HG02884 (cell line): ENCODE results near the gene FAM222B.
"Not testable (repeated sequence)": the region's sequence is repeated elsewhere in the genome, so short reads cannot be mapped to it uniquely, and the experiment has no call there.

Experiments
- ATAC-seq: cut with Tn5 transposase; IDR thresholded peaks from one replicate; pipeline ENCODE4 v1.9.1; 2021; ENCODE audit warnings: mild to moderate bottlenecking, moderate library complexity; ENCODE audit not compliant: unreplicated experiment

FAM222B gene, protein sequence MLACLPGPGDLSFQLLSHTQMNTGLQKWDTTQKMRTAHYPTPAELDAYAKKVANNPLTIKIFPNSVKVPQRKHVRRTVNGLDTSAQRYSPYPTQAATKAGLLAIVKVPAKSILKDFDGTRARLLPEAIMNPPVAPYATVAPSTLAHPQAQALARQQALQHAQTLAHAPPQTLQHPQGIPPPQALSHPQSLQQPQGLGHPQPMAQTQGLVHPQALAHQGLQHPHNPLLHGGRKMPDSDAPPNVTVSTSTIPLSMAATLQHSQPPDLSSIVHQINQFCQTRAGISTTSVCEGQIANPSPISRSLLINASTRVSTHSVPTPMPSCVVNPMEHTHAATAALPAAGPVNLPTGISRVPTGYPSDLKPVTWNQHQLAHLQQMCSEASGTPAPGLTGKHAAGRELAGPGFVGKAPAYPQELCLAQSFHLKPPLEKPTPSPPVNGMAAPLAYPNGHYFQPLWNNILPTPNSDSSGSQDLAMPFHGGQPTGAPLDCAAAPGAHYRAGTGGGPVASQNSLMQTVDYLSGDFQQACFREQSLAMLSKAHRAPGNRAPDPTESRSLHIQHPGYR

DNA sequence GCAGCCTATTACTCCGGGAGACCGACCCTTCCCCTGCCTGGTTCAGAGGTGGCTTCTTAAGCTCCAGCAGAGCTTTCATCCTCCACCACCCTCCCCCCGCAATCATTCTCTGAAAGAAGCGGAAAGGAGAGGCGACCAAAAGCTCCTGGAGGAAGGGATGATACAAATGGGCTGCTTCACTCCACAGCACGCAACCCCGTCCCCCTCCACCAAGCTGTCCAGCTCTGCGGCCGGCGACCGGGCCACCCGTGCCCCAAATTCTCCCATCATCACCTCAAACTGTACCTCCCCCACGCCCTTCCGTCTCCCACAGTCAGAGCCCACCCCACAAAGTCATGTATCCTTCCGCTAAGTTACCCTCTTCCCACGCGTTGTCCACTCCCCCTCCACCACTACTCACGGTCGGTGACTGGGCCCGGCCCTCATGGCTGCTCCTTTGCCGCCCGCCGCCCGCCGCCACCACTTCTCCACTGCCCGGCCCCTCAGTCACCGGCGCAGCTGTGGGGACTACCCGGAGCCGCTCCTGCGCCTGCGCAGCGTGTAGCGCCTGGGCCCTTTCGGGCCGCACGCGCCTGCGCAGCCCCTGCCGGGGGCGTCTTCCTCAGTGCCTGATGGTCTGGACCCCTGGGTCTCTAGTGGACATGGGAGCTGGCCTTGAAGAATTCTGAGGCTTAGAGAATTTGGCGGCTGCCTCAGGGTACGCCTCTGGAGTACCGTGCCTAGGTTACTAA is at the start of gene FAM222B:
Gene FAM222B (minus strand): TSS at position 509 of the 731 bp plus-strand sequence. CDS start 76,123 bp downstream, outside the sequence.
- peak; percentile 75 for ATAC-seq

DNA sequence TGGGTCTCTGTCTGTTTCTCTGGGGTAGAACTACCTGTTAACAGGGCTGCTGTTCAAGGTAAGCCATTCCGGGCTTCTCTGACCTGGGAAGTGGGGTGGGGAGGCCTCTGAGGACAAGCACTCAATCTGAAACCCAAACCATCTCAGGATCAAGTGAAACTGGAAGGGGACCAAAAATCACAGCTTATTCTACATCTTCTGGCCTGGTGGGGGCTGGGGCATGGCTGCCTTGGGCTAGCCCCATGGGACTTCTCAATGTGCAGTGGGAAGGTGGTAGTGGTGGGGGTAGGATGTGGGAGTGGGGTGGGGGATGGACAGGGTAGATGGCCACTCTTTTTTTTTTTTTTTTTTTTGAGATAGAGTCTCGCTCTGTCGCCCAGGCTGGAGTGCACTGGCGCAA is 49.4 kb upstream of the FAM222B start:
- ATAC-seq, result no peak

DNA sequence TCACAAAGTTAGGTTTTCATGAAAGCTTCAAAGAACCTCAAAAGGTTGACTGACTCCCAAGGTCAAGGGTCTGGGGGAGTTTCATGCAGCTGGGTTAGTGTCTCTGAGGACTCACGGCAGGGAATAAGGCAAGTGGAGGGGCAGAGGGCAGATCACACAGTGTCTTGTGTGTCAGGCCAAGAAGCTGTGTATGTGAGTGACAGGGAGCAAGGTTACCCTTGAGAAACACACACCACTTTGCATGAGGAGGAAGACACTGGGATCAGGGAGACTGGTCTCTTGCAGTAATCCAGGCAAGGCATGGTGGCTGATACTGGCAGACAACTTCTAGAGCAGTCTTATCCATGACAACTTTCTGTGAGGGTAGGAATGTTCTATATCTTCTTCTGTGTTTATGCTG is 48.6 kb upstream of the FAM222B start:
- ATAC-seq, result no peak

DNA sequence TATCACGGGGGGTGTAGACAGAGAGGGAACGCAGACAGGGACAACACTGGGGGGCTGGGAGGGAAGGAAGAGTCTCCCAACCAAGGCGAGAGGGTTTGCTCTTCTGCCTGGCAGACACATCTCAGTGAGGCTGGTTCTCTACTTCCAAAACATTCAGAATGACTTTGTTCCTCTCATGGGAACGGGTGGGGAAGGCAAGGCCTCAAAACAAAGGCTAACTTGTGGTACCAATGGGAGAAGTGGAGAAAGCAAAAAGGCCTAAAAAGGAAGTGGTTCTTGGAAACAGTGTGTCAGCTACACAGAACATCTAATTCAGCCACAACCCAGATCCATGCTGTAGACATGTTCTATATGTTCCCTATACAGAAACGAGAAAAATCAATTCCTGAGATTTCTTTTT is 47.4 kb upstream of the FAM222B start:
- no peak for ATAC-seq

DNA sequence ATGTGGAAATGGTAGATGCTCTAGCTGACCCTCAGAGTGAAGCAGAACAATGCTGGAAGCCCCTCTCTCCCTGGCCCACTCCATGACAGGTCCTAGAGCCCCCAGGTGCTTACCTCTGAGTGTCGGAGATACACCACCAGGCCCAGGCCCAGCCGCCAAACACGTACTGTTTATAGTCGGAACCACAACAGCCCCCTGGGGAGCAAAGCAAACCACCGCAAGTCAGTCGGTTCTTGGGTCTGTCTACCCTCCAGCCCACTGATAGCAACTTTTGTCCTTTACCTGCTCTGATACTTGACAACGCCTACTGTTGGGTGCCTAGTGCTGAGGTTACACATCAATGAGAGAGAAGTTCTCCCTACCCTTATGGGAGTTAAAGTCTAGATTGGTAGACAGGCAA is 46.2 kb upstream of the FAM222B start:
- no peak for ATAC-seq

DNA sequence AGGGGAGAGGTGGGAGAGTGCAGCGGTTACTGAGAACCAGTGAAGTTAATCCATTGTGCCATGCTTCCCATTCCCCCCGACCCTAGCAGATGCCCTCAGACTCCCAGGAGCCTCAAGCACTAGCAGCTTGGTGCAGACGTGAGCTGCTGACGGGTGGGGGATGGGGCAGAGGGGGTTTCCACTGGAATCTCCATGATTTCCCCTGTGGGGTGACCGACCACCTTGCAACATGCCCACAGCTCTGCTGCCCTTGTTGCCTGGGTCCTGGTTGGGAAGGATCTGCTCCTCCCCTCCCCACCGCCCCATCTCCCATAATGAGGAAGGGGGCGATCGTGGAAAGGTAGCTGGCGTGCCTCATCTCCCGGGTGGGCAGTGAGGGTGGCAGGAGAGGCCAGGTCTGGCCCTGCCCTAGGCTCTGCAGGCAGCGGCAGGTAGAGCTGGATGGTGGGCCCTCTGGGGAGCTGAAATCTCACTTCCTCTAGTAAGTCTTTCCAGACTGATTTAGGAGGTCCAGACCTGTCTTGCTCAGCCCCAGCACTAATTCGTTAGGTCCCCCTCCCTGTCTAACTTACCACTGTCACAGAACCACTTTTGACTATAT is 45.4 kb upstream of the FAM222B start:
- ATAC-seq, result no peak

DNA sequence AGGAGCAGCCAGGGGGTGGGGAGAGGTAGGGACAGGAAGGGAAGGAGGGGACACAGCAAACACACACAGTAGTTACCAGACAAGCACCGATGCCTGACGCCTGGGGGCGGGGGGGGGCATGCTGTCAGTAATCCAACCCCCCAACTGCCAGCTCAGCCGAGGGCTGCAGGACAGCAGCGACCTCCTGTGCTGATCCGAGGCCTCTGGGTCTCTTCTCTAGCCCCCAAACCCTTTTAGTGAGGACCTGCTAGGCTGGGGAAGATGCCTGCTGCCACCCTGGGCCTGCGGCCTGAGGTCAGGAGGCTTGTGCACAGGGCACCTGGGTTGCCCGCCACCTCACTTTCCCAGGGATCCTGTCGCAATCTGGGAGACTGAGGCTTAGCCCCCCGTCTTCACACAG is 43.4 kb upstream of the FAM222B start:
- no peak for ATAC-seq

DNA sequence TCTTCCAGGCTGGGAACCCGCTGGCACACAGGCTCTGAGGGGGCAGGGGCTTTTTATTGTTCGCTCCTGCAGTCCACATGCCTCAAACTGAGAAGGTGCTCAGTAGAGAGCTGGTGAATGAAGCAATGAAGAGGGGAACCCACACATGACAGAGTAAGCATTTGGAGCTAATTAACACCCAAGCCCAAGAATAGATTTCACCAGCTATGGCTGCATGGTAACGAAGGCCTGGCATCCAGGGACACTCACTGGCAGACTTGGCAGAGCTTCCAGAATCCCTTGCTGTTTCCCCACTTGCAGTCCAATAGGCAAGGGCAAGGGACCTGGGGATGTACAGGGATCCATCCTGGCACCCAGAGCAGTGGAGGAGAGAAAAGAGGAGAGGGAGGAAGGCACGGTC is 42.8 kb upstream of the FAM222B start:
- no peak for ATAC-seq

DNA sequence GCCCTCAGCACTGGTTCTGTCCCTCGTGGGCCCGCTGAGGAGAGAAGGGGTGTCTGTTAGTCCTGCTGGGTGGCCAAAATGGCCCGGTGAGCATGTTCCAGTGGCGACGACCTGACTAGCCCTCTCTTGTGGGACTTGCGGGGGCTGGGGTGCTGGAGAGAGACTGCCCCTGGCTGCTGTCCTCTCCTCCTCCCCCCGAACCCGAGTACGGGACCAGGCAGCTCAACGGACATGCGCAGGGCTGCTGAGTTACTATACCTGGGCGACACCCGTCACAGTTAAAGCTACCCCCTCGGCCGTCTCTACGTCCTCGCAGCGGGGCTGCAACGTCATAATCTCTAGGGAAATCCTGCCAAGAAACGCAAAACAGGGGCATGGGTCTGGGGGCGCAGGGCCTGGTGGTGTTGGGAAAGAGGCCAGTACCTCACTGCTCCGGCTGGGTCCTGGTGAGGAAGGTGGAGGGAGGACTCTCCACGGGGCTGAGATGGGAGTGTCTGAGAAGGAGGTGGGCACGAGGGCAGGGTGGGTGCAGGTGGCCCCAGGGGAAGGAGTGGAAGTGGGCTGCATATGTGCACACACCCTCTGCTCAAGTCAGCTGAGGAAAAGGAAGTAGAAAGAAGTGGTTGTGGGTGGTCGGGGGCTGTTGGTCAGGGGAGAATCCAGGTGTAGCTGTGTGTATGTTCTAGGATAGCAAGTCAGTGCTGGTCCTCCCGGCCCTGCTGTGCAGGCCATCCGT is 41.5 kb upstream of the FAM222B start:
- no peak for ATAC-seq

DNA sequence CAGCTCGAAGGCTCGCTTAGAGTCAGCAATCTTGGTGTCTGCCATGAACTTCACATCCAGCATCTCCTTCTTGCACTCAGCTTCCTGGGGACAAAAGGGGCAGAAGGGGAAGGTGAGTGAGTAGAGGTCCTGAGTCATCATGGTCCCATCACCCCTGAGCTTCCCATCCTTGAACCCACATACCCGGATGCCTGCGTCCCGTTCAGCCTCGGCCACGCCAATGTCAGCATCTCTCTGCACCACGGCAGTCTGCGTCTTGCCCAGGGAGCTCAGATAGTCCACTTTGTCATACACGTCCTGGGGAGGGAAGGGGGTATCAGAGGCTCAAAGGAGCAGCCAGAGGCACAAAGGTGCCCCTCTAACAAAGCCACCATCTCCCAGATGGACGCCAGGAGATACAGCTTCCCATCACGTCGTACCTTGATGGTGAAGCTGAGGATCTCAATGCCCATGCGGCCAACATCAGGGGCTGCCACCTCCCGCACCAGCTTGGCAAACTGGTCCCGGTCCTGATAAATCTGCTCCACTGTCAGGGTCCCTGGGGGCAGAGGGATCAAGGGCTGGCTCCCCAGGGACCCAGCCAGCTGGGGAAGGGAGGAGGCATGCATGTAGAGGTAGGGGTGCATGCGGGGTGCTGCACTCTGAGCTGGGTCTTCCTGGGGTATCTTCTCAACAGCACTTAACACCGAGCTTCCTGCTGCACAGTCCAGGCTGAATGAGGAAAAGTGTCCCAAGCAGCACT is 39.7 kb upstream of the FAM222B start:
- ATAC-seq, result no peak

DNA sequence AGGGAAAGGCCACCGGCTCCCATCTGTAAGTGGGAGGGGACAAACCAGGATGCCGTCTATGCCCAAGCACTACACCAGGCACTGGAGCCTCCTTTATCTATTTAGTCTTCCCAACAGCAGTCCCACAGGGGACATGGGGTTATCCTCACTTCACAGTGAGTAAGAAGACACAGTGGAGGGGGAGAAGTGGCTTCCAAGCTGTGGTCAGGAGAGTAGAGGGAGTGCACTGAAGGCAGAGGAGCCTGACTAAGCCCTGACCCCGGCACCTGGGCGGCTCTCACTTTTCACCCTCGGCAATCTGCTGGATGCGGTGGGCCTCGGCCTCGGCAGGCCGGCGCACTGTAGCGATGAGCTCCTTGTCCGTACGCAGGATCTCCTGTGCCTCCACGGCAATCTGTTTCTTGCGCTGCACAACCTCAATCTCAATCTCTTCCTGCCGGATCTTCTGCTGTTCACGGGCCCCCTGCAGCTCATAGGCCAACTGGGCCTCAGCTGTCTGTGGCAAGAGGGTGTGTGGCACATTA is 39.0 kb upstream of the FAM222B start:
- no peak for ATAC-seq

DNA sequence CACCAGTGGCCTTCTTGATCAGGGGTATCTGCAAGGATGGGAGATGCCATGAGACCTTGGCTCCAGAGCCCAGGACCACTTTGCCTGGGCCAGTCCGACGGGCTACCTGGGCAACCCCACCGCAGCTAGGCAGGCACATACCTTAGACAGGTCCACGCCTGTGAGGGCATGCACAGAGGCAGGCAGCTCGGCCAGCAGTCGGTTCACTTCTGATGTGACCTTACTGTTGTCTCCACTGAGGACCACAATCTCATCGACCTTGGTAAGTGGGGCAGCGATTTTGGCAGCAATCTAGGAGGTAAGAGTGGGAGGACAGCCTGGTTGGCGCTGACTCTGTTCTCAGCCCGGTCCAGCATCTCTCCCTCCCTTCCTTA is 38.0 kb upstream of the FAM222B start:
- no peak for ATAC-seq

DNA sequence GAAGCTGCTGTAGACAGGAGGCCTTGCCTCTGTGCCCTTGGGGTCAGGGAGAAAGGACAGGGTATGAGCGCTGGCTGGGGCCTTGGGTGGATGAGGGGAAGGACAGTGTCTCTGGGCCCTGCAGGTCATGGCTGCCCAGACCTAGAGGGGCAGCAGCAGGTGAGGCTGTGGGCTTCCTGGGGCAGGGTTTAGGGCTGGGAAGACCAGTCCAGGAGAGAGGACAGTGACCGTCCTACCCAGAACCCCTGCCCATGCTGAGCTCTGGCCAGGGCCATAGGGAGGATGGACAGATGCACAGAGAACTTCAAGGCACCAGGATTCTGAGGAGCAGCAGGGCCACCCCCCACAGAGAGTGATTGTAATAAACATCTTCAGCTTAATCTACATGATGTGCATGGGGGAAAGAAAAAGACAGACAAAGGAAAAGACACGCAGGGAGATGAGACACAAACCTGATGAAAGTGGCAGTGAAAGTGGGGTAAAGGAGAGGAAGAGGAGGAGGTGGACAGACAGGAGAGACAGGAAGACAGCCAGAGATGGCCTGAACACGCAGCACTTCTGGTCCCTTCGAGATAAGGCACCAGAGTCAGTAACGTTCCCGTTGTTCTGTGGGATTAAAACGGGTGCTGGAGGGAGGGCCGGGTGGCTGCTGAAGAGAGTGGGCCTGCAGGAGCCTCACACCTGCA is 37.4 kb upstream of the FAM222B start:
- ATAC-seq, result no peak

DNA sequence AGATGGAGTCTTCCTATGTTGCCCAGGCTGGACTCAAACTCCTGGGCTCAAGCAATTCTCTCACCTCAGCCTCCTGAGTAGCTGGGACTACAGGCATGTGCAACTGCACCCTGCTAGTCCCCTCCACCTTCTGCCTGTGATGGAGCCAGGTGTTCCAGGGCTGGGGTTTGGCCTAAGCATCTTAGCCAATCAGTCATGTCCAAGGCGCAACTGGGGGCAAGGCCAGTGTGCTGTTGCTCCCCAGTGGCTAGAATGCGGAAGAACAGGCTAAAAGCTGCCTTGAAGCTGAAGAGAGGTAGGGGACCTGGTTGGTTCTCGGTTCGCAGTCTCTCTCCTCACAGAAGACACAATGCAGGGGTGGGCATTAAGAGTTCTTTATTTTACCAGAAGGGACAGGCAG is 36.4 kb upstream of the FAM222B start:
- no peak for ATAC-seq

DNA sequence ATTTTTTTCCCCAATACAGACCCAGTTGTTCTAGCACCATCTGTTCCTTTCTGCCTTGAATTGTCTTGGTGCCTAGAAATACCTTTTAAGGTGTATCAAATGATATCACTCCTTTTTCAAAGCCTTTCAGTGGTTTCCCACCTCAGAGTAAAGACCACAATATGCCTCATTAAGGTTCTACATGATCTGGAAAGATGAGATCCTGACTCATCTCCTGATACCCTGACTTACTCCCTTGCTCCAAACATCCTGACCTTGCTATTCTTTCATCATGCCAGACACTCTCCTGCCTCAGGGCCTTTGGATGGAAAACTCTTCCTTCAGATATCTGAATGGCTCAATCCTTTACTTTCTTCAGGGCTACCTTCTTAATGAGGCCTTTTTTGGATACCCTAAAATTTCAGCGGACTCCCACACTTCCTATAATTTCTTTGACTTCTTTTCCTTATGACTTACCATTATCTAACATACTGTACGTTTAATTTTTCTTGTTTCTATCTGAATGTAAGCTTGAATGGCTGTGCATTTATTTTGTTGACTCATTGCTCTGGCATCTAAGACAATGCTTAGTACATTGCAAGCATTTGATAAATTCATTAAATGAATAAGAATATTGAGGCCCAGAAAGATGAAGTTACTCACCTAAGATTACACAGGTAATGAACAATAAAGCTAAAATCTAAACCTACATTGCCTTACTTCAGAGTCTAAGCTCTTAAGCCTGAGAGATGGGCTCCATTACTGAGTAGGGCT is 35.7 kb upstream of the FAM222B start:
- ATAC-seq, result no peak

DNA sequence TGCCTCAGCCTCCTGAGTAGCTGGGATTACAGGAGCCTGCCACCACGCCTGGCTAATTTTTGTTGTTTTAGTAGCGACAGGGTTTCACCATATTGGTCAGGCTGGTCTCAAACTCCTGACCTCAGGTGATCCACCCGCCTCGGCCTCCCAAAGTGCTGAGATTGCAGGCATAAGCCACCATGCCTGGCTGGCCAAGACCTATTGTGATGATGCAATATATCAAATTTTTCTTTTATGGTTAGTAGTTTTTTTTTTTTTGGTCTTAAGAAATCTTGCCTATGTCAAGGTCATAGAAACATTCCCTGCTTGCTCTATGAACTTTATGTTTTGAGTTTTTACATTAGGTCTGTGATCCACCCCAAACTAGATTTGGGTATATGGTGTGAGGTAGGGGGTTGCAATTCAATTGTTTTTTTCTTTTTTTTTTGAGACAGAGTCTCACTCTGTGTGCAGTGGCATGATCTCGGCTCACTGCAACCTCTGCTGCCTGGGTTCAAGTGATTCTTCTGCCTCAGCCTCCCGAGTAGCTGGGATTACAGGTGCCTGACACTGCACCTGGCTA is 34.6 kb upstream of the FAM222B start:
- ATAC-seq, result not testable (repeated sequence)

DNA sequence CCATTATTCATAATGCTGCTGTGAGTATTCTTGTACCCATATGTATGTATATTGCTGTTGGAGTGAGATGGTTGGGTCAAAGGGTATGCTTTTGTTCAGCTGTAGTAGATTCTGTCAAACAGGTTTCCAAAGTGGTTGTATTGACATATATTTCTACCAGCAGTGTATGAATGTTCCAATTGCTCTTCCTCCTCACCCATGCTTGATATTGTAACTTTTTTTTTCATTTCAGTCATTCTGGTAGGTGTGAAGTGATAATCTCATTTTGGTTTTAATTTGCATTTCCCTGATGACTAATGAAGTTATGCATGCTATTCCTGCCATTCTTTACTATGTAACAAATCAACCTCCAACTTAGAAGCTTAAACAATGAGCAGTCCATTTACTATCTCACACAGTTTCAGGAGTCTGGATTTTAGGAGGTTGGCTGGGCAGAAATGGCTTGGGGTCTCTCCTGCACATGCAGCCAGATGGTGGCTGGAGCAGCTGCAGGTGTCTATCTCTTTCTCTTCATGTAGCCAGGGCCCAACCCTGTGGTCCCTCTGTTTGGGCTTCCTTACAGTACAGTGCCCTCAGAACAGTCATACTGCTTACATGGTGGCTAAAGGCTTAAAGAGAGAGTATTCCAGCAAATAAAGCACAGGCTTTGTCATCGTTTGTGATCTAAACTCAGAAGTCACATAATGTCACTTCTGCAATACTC is 33.4 kb upstream of the FAM222B start:
- no peak for ATAC-seq

DNA sequence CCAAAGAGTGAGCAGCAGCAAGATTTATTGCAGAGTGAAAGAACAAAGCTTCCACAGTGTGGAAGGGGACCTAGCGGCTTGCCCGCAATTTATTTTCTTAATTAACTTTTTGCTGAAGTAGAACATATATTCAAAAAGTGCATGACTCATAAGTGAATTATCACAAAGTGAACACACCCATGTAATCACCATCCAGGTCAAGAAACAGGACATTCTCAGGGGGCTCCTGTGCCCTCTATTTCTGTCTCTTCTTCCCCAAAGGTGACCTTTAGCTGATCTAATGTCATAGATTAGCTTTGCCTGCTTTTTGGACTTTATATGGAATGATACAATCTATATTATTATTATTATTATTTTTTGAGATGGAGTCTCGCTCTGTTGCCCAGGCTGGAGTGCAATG is 32.2 kb upstream of the FAM222B start:
- no peak for ATAC-seq
